WERI-Rb-1 (cell line): ENCODE measurements around the gene SBNO2.

Experiments used
- DNase-seq: peaks from one replicate; pipeline ENCODE4 v3.0.0-alpha.2; 2020
- H3K27ac ChIP-seq: fragments of 250-450 bp; sonication (Bioruptor Pico); 2 replicates; pipeline ENCODE4 v1.5.1; 2020; ENCODE audit warnings: mild to moderate bottlenecking, moderate library complexity
- H3K27me3 ChIP-seq: fragments of 250-450 bp; sonication (Bioruptor Pico); 2 replicates; pipeline ENCODE4 v1.5.1; 2021; ENCODE audit warnings: mild to moderate bottlenecking, low read depth, moderate library complexity; ENCODE audit not compliant: insufficient read depth, severe bottlenecking
- H3K36me3 ChIP-seq: fragments of 250-450 bp; sonication (Bioruptor Pico); 2 replicates; pipeline ENCODE4 v1.5.1; 2020; ENCODE audit warnings: mild to moderate bottlenecking, moderate library complexity
- H3K4me3 ChIP-seq: 2 replicates; pipeline ENCODE4 v1.5.1; 2011; ENCODE audit warnings: low read depth, mild to moderate bottlenecking, control low read depth, low read length
- H3K9me3 ChIP-seq: fragments of 250-450 bp; sonication (Bioruptor Pico); 2 replicates; pipeline ENCODE4 v1.5.1; 2021; ENCODE audit warnings: mild to moderate bottlenecking, moderate library complexity; ENCODE audit not compliant: severe bottlenecking
- TF ChIP-seq, protein P1 (sequence below): IDR thresholded peaks from 2 replicates; pipeline ENCODE4 v1.5.1; 2011; ENCODE audit warnings: low read depth, mild to moderate bottlenecking, control low read depth, inconsistent platforms, low read length

The SBNO2 gene

GRCh38 chr19:1138121-1138520, 35.9 kb downstream of the SBNO2 start:
- H3K4me3 ChIP-seq = no peak overlapping the region
- H3K27ac ChIP-seq = no peak overlapping the region
- H3K36me3 ChIP-seq = peaks cover 5% of the 10 kb centered on the region
- TF ChIP-seq, protein P1, sequence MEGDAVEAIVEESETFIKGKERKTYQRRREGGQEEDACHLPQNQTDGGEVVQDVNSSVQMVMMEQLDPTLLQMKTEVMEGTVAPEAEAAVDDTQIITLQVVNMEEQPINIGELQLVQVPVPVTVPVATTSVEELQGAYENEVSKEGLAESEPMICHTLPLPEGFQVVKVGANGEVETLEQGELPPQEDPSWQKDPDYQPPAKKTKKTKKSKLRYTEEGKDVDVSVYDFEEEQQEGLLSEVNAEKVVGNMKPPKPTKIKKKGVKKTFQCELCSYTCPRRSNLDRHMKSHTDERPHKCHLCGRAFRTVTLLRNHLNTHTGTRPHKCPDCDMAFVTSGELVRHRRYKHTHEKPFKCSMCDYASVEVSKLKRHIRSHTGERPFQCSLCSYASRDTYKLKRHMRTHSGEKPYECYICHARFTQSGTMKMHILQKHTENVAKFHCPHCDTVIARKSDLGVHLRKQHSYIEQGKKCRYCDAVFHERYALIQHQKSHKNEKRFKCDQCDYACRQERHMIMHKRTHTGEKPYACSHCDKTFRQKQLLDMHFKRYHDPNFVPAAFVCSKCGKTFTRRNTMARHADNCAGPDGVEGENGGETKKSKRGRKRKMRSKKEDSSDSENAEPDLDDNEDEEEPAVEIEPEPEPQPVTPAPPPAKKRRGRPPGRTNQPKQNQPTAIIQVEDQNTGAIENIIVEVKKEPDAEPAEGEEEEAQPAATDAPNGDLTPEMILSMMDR = no peak
- DNase-seq = no peak
- H3K9me3 ChIP-seq = no peaks in the 10 kb centered on the region
- H3K27me3 ChIP-seq = no peaks in the 10 kb centered on the region

- no peaks in the 10 kb centered on the region for H3K9me3 ChIP-seq
- peak overlapping the region; percentile 75 for H3K27ac ChIP-seq
- no peaks in the 10 kb centered on the region; the same call in 1 of the 2 replicates for H3K36me3 ChIP-seq
- TF ChIP-seq, protein P1 = no peak
- peak overlapping the region; percentile 24 for H3K4me3 ChIP-seq
- DNase-seq = peak; percentile 56
- no peaks in the 10 kb centered on the region for H3K27me3 ChIP-seq
Measured at GRCh38 chr19:1136621-1137317, 37.3 kb downstream of the SBNO2 start.

- peak overlapping the region; percentile 24 for H3K4me3 ChIP-seq
- peak overlapping the region; percentile 75 for H3K27ac ChIP-seq
- H3K27me3 ChIP-seq = no peaks in the 10 kb centered on the region
- no peaks in the 10 kb centered on the region for H3K9me3 ChIP-seq
- DNase-seq = peak; percentile 90
- TF ChIP-seq, protein P1 = no peak
- no peaks in the 10 kb centered on the region; the same call in 1 of the 2 replicates for H3K36me3 ChIP-seq
Measured at GRCh38 chr19:1136201-1136600, 37.9 kb downstream of the SBNO2 start.

GRCh38 chr19:1135454-1135853, 38.6 kb downstream of the SBNO2 start:
- H3K27ac ChIP-seq = peak overlapping the region; percentile 75
- no peaks in the 10 kb centered on the region for H3K9me3 ChIP-seq
- TF ChIP-seq, protein P1 = no peak
- DNase-seq = no peak
- H3K36me3 ChIP-seq = no peaks in the 10 kb centered on the region; the same call in 1 of the 2 replicates
- no peaks in the 10 kb centered on the region for H3K27me3 ChIP-seq
- H3K4me3 ChIP-seq = no peak overlapping the region

- Histone ChIP-seq H3K27me3 (no peaks in the 10 kb centered on the region), H3K27ac (no peak overlapping the region), H3K36me3 (no peaks in the 10 kb centered on the region; the same call in 1 of the 2 replicates), H3K4me3 (no peak overlapping the region), H3K9me3 (no peaks in the 10 kb centered on the region)
- no peak for DNase-seq
- TF ChIP-seq, protein P1 = no peak
Measured at GRCh38 chr19:1134431-1134830, 39.6 kb downstream of the SBNO2 start.
